CD4-positive, alpha-beta T cell treated with Interferon alpha-2 for 1 hour (primary cell): ENCODE measurements around the gene OASL.

Experiments
- DNase-seq, 2 donors: peaks; one replicate each; pipeline ENCODE4 v3.0.0-alpha.2; 2020 to 2022

Gene OASL

GRCh38 chr12:121010860-121011259 lies 28.2 kb downstream of the OASL start:
- no peak for DNase-seq

- no peak for DNase-seq
Observed at GRCh38 chr12:121009741-121010140, 29.3 kb downstream of the OASL start.

- no peak for DNase-seq
Observed at GRCh38 chr12:121008347-121009098, 30.5 kb downstream of the OASL start.

- peak; percentile 45 to 51 for DNase-seq
Observed at GRCh38 chr12:121005346-121005815, 33.7 kb downstream of the OASL start.

GRCh38 chr12:121004253-121004815 lies 34.7 kb downstream of the OASL start:
- no peak for DNase-seq

- DNase-seq: no peak
Observed at GRCh38 chr12:121003650-121004049, 35.4 kb downstream of the OASL start.

GRCh38 chr12:121001841-121002483 lies 37.1 kb downstream of the OASL start:
- no peak for DNase-seq

GRCh38 chr12:121001060-121001459 lies 38.0 kb downstream of the OASL start:
- DNase-seq: no peak

- no peak for DNase-seq
Observed at GRCh38 chr12:121000530-121000929, 38.5 kb downstream of the OASL start.

- DNase-seq: no peak
Observed at GRCh38 chr12:120999191-121000120, 39.6 kb downstream of the OASL start.

GRCh38 chr12:120998435-120998834 lies 40.6 kb downstream of the OASL start:
- no peak for DNase-seq

- no peak for DNase-seq
Observed at GRCh38 chr12:120997448-120997847, 41.6 kb downstream of the OASL start.

GRCh38 chr12:120996133-120996746 lies 42.8 kb downstream of the OASL start:
- no peak for DNase-seq

GRCh38 chr12:120994589-120995337 lies 44.3 kb downstream of the OASL start:
- DNase-seq: no peak

GRCh38 chr12:120994059-120994458 lies 45.0 kb downstream of the OASL start:
- DNase-seq: no peak

- no peak for DNase-seq
Observed at GRCh38 chr12:120993496-120993895, 45.5 kb downstream of the OASL start.

- no peak for DNase-seq
Observed at GRCh38 chr12:120992989-120993388, 46.1 kb downstream of the OASL start.

GRCh38 chr12:120991965-120992364 lies 47.1 kb downstream of the OASL start:
- DNase-seq: no peak

GRCh38 chr12:120990487-120991055 lies 48.5 kb downstream of the OASL start:
- DNase-seq: no peak

GRCh38 chr12:120989687-120990086 lies 49.4 kb downstream of the OASL start:
- DNase-seq: no peak

- no peak for DNase-seq
Observed at GRCh38 chr12:120988658-120989057, 50.4 kb downstream of the OASL start.
